HK-2 (cell line): ENCODE data around the gene ARHGAP23.
"Not testable (repeated sequence)": the region's sequence is repeated elsewhere in the genome, so short reads cannot be mapped to it uniquely, and the experiment has no call there.

Source experiments
- DNase-seq: peaks from one replicate; pipeline ENCODE4 v3.0.0-alpha.2; 2018; ENCODE audit not compliant: unreplicated experiment

The ARHGAP23 gene

DNA sequence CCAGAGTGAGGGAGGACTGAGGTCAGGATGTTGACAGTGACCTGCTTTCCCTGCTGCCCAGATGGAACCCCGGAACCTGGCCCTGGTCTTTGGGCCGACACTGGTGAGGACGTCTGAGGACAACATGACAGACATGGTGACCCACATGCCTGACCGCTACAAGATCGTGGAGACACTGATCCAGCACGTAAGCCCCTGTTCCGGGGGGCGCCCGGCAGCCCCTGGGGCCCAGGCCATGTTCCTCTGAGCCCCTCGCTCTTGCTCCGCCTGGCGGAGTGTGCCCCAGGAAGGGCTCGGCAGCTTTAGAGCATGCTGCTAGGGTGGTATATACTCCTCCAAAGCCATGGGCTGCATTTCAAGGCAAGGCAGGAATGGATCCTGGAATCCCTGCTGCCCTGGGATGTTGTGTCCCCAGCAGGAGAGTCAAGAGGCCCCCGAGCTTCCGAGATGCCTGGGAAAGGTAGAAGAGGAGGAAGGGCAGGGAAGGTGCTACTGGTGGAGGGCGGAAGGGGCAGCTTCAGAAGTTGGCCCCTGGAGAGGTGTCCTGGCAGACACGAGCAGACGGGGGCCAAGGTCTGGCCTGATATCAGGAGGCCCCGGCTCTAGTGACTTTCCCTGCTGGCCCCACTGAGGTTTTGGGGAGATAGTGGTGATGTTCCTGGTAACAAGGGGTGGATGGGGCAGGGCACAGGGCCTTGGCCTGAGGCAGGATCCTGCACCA is 63.2 kb downstream of the ARHGAP23 start:
- DNase-seq, result not testable (repeated sequence)

DNA sequence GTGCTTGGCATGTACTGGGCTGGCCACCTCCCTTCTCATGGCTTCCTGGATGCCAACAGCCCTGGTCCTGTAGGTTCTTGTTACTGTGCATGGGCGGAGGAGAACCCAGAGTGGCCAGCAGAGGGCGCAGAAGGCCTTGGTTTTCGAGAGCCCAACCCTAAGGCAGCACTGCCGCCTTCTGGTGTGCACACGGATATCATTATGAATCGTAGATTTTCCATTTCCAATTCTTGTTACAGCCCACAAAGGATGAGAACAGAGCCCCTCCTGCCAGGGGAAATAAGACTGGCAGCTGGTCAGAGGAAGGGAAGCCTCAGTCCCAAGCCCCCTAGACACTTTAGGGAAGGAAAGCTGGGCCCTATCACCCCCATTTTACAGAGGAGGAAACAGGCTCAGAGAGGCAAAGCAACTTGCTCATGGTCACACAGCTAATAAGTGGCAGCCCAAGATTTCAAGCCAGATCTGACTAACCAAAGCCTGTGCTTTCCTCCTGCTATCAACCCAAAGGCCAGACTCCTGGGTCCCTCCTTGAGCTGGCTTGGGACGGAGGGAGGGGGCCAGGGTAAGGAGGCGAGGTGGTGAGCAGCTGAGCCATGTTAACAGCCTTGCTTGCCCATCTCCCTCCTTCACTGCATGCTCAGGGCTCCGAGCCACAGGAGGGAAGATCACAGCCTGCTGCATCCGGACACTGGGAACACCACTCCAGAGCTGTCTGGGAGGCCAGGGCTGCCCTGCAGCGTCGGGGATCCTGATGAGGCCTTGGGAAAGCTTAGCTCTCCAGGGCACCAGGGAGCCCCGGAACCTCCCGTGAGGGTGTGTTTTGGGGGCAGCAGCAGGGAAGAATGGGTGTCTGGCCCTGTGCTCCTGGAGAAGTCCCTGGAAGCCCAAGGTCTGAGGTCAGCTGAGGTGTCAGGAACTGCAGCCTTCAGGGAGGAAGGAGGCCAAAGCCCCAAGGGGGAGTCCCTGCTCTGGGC is 64.1 kb downstream of the ARHGAP23 start:
- peak; percentile 87 for DNase-seq

DNA sequence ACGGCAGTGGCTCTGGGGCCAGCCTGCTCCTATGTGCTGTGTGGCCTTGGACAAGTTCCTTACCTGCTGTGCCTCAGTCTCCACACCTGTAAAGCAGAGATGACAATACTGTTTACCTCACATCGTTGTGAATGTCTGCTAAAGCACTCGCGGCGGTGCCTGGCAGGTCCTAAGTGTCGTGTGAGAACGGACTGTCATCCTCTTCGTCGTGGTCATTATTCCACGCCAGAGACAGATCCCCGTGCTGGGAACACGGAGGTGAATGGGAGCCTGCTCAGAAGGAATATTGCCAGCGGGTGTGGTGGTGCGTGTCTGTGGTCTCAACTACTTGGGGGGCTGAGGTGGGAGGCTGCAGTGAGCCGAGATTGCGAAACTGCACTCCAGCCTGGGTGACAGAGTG is 65.9 kb downstream of the ARHGAP23 start:
- DNase-seq, result not testable (repeated sequence)

DNA sequence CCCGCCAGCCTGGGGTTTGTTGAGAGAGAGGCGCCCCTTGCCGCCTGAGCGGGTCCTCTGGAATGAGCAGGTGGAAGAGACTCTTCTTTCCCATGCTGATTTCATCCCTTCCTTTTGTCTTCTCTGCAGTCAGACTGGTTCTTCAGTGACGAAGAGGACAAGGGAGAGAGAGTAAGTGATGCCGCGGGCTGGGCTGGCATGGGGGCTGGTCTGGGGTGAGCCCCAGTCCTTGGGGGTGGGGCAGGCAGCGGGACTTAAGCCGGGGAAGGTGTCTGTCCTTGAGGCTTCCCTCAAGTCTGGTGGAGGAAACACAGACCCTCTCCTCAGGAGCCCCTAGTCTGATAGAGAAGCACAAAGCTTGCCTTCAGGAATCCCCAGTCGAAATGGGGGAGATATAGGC is 69.4 kb downstream of the ARHGAP23 start:
- not testable (repeated sequence) for DNase-seq

DNA sequence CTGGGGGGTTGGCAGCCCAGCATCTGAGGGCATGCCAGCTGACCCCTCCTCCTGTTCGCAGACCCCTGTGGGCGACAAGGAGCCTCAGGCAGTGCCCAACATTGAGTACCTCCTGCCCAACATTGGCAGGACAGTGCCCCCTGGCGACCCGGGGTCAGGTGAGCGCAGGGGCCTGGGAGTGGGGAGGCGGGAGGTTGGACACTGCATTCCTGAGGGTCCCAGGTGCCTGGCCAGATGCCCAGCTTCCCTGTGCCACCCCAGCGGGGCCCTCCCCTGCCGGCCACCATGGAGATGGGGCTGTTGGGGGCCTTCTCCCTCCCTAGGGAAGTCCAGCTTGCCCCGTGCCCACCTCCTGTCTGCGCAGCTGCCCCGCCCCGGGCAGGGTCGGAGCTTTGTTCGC is 70.1 kb downstream of the ARHGAP23 start:
- no peak for DNase-seq

DNA sequence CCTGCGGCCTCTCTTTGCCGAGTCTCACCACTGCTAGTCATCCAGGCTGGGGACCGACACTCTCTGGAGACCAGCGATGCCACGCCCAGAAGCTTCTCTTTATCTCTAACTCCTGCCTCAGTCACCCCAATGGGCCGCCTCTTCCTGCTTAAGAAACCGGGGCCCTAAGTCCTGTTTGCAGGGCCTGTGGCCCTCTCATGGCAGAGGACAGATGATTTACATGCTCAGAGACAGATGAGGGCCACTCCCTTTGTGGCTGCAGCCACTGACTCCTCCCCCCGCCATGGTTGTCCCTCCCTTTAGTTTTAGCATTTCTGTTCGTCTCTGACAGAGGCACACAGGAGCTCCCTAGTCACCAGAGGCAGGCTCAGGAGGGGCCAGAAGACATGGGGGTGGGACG is 71.0 kb downstream of the ARHGAP23 start:
- DNase-seq, result not testable (repeated sequence)

DNA sequence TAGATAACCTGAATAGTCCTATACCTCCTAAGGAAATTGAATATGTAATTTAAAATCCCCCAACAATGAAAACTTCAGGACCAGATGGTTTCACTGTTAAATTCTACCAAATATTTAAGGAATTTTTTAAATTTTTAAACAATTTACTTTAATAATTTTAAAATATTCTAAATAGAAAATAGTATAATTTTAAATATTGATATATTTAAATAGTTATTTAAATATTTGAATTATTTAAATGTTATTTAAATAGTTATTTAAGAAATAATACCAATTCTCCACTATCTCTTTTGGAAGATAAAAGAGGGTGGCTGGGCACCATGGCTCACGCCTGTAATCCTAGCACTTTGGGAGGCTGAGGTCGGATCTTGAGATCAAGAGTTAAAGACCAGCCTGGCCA is 73.5 kb downstream of the ARHGAP23 start:
- not testable (repeated sequence) for DNase-seq

DNA sequence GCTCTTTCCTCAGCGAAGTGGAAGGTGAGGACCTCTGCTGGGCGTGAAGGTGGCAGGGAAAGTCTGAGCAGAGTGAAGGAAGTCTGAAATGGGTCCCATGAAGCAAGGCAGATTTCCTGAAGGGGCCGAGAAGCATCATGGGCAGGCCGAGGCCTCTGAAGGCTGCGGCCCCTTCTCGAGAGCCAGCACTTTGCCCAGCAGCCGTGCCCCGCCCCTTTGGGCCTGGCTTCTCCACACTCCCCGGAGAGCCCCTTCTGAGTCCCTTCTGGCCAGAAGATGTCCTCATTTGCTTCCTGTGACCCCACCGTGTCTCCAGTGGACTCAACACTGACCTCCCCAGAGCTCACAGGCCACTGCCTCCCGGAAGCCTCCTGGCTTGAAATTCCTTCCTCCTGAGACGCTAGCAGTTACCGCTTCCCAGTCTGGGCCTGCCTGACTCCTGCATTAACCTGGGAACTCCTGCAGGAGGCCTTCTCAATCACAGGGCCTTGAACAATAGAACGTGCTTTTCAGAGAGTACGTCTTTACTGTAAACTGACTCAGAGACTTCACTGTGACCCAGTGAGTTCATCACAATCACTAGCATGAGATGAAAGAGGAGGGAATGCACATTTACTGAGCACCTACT is 75.1 kb downstream of the ARHGAP23 start:
- DNase-seq, result not testable (repeated sequence)

DNA sequence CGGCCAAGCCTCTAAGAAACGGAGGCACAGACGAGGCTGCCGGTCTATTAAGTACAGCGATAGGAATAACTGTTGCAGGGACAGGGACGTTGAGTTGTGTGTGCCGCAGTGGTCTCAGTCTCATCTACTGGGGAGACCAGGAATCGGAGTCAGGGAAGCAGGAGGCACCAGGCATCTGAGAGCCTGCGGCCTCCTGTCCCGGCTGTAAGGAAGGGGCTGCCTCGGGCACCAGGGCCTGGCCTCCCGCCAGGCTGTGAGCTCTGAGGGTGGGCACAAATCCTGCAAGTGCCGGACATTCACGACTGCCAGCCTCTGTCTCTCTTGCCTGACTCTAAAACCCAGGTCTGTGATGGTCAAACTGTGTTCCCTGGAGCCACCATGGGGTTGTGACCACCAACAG is 76.0 kb downstream of the ARHGAP23 start:
- DNase-seq, result no peak

DNA sequence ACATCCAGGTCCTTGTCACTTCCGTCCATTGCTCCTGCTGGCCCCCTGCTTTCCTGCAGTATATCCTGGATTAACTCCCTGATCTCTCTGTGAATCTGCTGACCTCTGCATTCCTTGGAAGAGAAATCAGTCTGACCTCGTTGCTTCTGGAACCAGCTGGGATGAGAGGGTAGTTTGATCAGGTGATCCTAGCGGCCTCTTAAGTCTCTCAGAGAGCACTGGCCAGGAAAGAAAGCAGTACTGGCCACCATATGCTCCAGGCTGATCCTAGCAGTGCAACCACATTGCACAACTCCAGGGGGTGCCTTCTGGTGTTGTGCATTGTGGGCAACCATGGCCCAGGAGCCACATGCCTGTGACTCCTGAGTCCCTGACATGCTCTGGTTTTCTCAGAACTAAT is 79.2 kb downstream of the ARHGAP23 start:
- no peak for DNase-seq

DNA sequence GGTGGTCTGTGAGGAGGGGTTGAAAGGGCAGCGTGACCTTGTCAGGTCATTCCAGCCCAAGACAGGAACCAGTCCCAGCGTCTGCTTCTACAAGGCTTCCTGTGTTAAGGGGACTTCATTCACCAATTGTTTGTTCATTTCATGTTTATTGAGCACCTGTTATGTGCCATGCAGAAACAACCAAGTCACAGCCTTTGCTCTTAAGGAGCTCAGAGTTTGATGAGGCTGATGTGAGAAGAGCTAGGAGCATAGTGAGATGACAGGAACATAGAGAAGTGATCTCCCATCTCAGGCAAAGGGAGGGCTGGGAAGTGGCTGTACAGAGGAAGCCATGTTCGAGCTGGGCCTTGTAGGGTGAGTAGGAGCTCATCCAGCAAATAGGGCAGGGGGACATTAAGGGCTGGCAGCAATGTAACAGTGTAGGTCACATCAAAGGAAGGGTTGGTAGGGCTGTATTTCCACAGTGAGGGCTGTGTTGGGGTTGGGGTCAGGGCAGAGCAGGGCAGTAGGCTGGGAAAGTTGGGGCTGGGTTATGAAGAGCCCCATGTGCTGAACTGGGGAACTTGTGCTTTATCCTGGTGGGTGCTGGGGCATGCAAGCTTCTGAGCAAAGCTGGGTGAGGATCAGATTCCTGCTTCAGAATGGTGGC is 79.8 kb downstream of the ARHGAP23 start:
- DNase-seq, result no peak

DNA sequence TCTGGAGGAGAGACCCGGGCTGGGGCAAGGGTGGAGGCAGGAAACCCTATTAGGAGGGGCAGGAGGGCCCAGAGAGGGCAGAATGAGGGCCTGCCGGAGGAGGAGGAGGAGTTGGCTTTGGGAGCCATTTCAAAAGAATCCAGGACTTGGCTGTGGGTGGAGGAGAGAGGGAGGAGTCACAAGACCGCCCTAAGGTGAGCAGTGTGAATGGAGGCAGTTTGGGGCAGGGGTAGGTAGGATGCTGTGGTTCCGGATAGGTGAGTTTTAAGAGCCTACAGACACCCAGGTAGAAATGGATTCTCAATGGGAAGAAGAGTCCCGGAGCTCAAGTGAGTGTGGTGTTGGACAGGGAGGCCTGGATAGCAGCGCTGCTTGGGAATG is 80.3 kb downstream of the ARHGAP23 start:
- DNase-seq, result no peak

DNA sequence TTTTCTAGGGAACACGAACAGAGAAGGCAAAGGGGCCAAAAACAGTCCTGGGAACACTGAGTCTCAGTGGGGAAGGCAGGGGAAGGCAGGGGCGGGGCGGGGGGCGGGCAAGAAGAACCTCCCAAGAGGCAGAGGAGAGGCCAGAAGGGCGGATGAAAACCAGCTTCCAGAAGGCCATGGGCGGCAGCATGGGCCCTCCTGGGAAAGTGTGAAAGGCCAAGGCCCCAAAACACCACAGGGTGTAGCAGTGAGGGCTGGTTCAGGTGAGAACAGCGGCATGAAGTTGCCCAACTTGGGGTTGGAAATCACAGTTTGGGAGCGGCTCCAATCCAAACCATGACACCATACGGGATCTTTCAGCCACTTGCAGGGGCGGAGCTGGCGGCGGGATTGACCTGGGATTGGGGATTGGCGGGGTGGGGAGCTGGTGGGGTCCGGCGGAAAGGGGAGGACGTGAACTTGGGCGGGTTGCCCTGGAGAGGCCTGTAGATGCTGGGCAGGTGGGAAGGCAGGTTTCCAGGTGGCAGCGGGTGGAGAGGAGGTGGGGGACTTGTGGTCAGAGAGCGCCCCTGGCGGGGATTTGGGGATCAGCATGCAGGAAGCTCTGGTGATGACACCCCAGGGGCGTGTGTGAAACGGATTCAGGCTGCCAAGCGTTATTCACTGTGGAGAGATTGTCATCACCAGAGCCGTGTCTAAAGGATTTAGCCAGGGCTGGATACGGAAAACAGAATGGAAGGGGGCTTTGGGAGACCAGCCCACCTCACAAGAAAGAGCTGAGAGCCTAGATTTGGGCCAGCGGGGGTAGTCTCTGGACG is 80.9 kb downstream of the ARHGAP23 start:
- no peak for DNase-seq

DNA sequence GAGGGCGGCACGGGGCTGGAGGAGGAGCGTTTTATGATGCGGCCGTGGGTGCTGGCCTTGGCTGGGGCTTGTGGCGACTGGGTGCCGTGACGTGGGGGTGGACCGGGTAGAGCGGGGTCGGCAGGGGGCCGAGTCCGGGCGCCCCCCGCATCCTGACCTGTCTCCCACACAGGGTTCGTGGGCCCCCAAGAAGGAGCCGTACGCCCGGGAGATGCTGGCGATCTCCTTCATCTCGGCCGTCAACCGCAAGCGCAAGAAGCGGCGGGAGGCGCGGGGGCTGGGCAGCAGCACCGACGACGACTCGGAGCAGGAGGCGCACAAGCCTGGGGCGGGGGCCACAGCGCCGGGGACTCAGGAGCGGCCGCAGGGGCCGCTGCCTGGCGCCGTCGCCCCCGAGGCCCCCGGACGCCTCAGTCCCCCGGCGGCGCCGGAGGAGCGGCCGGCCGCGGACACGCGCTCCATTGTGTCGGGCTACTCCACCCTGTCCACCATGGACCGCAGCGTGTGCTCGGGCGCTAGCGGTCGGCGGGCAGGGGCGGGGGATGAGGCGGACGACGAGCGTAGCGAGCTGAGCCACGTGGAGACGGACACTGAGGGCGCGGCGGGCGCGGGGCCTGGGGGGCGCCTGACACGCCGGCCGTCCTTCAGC is 81.6 kb downstream of the ARHGAP23 start:
- no peak for DNase-seq

DNA sequence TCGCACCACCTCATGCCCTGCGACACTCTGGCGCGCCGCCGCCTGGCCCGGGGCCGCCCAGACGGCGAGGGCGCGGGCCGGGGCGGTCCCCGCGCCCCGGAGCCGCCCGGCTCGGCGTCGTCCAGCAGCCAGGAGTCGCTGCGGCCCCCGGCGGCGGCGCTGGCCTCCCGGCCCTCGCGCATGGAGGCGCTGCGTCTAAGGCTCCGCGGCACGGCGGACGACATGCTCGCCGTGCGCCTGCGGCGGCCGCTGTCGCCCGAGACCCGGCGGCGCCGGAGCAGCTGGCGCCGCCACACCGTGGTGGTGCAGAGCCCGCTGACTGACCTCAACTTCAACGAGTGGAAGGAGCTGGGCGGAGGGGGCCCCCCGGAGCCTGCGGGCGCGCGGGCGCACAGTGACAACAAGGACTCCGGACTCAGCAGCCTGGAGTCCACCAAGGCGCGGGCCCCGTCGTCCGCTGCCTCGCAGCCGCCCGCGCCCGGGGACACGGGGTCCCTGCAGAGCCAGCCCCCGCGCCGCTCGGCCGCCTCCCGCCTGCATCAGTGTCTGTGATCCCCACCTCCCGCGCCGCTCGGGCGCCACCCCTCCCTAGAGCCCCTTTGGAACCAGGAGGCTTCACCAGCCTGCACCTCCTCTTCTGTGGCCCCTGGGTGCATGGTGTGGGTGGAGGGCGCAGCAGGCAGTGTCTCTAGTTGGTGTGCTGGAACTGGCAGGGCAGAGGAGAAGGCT is 82.3 kb downstream of the ARHGAP23 start:
- DNase-seq, result no peak

DNA sequence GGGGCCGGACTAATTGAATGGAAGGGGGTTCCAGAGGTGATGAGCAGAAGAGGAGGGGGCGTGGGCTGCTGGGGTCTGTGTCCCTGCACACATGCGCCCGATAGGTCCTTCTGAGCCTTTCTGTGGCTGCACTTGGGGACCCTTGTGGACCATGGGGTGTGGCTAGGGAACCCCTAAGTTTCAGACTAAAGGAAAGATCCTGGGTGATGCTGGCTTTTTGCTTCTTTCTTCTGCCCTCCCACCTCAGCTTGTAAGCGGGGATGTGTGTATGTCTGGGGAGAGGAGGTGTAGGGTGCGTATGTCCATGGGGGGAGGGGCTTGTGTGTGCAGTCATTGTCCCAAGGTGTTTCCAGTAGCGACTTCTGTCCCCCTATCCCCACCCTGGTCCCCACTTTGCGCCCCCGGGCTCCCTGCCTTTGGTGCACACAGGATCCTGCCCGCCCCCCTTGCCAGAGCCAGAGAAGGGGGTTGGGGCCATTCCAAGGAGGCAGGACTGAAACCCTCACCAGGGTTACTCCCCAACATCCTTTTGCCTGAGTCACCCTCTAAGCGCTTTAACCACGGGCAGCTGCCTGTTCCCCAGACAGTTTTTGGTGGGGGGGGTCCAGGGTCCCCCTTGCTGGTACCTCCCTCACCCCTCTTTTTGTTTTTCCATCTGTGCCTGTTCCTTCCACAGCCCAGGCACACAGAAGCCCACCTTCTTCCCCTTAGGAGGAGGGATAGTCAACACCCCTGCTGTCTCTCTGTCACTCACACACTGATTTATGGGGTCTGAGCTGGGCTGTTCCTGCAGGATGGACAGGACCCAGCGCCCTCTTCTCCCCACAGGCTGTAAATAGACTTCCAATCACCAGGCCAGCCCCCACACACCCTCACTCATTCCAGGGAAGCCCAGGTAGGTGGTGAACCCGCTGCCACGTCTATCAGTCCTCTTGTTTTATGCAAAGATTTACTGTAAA is 83.2 kb downstream of the ARHGAP23 start:
- peak; percentile 25 for DNase-seq

DNA sequence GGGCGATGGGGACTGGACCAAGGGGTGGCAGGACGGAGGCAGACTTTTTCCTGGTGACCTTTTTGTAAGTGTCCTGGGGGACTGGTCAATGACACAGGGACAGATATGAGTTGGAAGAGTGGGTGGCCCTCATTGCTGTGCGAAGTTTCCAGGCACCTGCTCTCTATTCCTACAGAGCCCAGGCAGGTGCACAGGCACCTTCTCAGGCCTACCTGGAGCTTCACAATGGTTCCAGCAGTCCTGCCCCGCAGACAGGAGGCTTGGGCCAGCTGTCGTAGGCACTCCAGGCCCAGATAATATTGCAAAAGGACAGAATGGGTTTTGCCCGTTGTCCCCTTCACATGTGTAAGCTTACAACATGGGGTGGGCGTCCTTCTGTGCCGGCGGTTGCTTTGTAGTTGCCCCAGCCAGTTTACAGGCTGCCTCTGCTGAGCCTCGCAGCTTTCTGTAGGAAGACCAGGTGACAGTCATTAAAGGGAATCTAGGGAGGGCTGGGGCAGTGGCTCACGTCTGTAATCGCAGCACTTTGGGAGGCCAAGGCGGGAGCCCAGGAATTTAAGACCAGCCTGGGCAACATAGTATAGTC is 84.3 kb downstream of the ARHGAP23 start:
- no peak for DNase-seq

DNA sequence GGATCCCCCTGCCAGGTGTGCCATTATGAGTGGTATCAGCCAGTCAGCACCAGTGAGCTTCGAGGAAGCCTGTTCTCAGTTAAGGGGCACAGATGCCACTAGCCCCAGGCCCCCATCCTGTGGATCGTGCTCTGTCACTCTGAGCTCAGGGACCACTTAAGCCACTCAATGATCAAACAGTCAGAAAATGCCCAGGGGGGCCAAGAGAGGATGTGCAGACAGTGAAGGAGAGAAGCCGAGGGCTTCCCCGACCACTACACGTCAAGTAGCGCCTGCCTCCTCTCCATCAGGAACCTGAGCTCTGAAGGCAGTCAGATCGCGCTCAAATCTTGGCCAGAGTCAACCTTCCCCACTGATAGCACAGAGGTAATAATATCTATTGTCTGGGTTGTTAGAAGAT is 98.3 kb downstream of the ARHGAP23 start:
- not testable (repeated sequence) for DNase-seq
